Thyroid gland (tissue), 4 donors: ENCODE measurements around the gene PALLD.

Source experiments
- POLR2A ChIP-seq, 2 donors: fragments of 450-650 bp; IDR thresholded peaks; one replicate each; pipeline ENCODE4 v1.6.1; 2017; ENCODE audit warnings: antibody characterized with exemption in 2 of 2, mild to moderate bottlenecking in 2 of 2, moderate library complexity in 1 of 2
- TF ChIP-seq, protein P1 (sequence below), 6 experiments: fragments of 200-600 bp in 3 of 6; fragments of 450-650 bp in 3 of 6; sonication (generic) in 3 of 6; IDR thresholded peaks; one replicate each; pipeline ENCODE4 v1.5.1; 2016 to 2019; ENCODE audit warnings: antibody characterized with exemption in 6 of 6, mild to moderate bottlenecking in 2 of 6, inconsistent platforms in 1 of 6, moderate library complexity in 1 of 6

DNA sequence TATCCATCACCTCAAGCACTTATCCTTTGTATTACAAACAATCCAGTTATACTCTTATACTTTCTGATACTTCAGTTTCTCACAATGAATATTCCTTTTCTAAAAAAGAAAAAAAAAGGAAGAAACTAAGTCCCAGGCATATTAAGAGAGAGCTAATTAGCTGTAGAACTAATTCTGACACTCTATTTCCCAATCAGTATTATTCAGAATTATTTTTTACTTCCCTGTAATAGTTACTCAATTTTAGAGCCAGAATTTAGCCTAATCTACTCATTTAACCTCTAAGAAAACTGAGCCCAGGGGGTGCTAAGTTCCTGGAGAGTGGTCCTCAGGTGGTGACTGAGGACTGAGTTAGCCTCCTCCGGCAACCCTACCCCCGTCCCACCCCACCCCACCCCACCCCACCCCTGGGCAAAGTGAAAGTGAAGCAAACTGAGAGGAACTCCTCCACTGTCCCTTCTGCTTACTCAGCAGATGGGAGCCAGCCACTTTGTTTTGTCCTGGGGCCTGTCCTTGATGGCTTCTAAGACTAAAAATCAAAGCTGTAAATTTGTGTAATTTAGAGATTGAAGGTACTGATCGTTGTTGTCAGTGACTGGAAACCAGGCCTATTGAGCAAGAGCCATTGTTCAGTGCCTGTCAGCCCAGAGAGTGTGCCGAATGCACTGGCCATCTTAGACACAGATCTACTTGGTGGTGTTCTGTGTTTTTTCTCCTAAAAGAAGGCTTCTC, 351.1 kb downstream of the PALLD start:
- TF ChIP-seq, protein P1, sequence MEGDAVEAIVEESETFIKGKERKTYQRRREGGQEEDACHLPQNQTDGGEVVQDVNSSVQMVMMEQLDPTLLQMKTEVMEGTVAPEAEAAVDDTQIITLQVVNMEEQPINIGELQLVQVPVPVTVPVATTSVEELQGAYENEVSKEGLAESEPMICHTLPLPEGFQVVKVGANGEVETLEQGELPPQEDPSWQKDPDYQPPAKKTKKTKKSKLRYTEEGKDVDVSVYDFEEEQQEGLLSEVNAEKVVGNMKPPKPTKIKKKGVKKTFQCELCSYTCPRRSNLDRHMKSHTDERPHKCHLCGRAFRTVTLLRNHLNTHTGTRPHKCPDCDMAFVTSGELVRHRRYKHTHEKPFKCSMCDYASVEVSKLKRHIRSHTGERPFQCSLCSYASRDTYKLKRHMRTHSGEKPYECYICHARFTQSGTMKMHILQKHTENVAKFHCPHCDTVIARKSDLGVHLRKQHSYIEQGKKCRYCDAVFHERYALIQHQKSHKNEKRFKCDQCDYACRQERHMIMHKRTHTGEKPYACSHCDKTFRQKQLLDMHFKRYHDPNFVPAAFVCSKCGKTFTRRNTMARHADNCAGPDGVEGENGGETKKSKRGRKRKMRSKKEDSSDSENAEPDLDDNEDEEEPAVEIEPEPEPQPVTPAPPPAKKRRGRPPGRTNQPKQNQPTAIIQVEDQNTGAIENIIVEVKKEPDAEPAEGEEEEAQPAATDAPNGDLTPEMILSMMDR (IDR thresholded peaks at IDR 0.05) = no peak
- no peak for TF ChIP-seq POLR2A (IDR thresholded peaks at IDR 0.05)
